Upper lobe of right lung (tissue), 1 donor: ENCODE measurements around the gene DBNDD2. TPM values are rescaled to one million over a fixed set of nuclear protein-coding genes. Genes with fewer than 3 reads are reported as not detected.

ENCODE experiments used
- ATAC-seq: fragments of 200-7000 bp; cut with Tn5 transposase; one replicate; pipeline ENCODE4 v1.9.1; 2020; ENCODE audit warnings: mild to moderate bottlenecking, moderate library complexity
- DNase-seq: peaks from one replicate; pipeline ENCODE4 v3.0.0-alpha.2; 2020
- H3K27ac ChIP-seq: fragments of 200-600 bp; one replicate; pipeline ENCODE4 v1.8.0; 2022
- H3K27me3 ChIP-seq: fragments of 200-600 bp; one replicate; pipeline ENCODE4 v1.8.0; 2022; ENCODE audit warnings: mild to moderate bottlenecking
- H3K36me3 ChIP-seq: fragments of 200-600 bp; one replicate; pipeline ENCODE4 v1.8.0; 2022
- H3K4me1 ChIP-seq: fragments of 200-600 bp; one replicate; pipeline ENCODE4 v1.8.0; 2022
- H3K4me3 ChIP-seq: fragments of 200-600 bp; one replicate; pipeline ENCODE4 v1.8.0; 2022; ENCODE audit warnings: mild to moderate bottlenecking
- H3K9me3 ChIP-seq: fragments of 200-600 bp; one replicate; pipeline ENCODE4 v1.8.0; 2022
- CTCF ChIP-seq: fragments of 200-600 bp; IDR thresholded peaks from one replicate; pipeline ENCODE4 v1.8.0; 2022; ENCODE audit warnings: antibody characterized with exemption
- intact Hi-C: fragments of 100-400 bp; cut with DNase I; formaldehyde crosslinking; loops from one replicate; pipeline ENCODE4 v1.11.0; 2022
- long read RNA-seq: library from polyadenylated mRNA; unstranded; transcript quantifications from one replicate; pipeline ENCODE4 v2.0.0, GENCODE V29; 2021
- total RNA-seq: library from RNA; stranded (reverse); fragmentation: NEBNext Ultra II Directional; extraction: Animal tissue kit (Norgen Biotek cat#: 25700); gene quantifications from one replicate; pipeline ENCODE4 v1.2.1, GENCODE V29; 2021
- donor health status: DM: no; HTN: yes; CAD: no; lungs with severe emphysema.

Gene DBNDD2
- 66.2 TPM for total RNA-seq
- long read RNA-seq, transcript DBNDD2-202 (4 exons, 1,078 nt), result major isoform, 83 of 106 reads
- long read RNA-seq, transcript DBNDD2-208 (4 exons, 1,118 nt), result minor isoform, 7 of 106 reads
- long read RNA-seq, partial matches to known transcripts, result 3 of 106 reads
- long read RNA-seq, other reads (novel, unspliced or antisense), result 7 of 106 reads

GRCh38 chr20:45407783-45408645, at the start of gene DBNDD2:
TSS of gene DBNDD2 (plus strand) at chr20:45408289. CDS start at chr20:45408468, 179 bp downstream.
- DNase-seq (no peak), ATAC-seq (no peak)
- Histone ChIP-seq H3K4me3 (peak within 1 kb of the TSS; percentile 86), H3K36me3 (peaks cover 33% of the 10 kb centered on the region), H3K27ac (peak within 1 kb of the TSS; percentile 88), H3K27me3 (no peaks in the 10 kb centered on the region), H3K9me3 (no peaks in the 10 kb centered on the region), H3K4me1 (peaks cover 18% of the 10 kb centered on the region)
- no peak for TF ChIP-seq CTCF
- intact Hi-C loops, result no loop called here

- DNase-seq (peak; percentile 82), ATAC-seq (peak; percentile 62)
- Histone ChIP-seq H3K4me1 (peaks cover 55% of the 10 kb centered on the region), H3K4me3 (no peak overlapping the region), H3K27me3 (no peaks in the 10 kb centered on the region), H3K27ac (peak overlapping the region; percentile 75), H3K9me3 (no peaks in the 10 kb centered on the region), H3K36me3 (no peaks in the 10 kb centered on the region)
- TF ChIP-seq CTCF, result no peak
- intact Hi-C loops, result no loop called here
Measured at GRCh38 chr20:45359069-45359405, 49.1 kb upstream of the DBNDD2 start.

GRCh38 chr20:45359406-45360148, 48.5 kb upstream of the DBNDD2 start:
- Histone ChIP-seq H3K27me3 (no peaks in the 10 kb centered on the region), H3K9me3 (no peaks in the 10 kb centered on the region), H3K36me3 (no peaks in the 10 kb centered on the region), H3K4me1 (peaks cover 58% of the 10 kb centered on the region), H3K27ac (peak overlapping the region; percentile 75), H3K4me3 (no peak overlapping the region)
- TF ChIP-seq CTCF, result no peak
- no peak for ATAC-seq
- DNase-seq, result no peak
- intact Hi-C loops, result loop anchor here (10.0 kb wide), 1 partner anchor 75 kb away; no protein-coding TSS in a partner anchor

- no peak for DNase-seq
- H3K27ac ChIP-seq, result peak overlapping the region; percentile 97
- intact Hi-C loops, result loop anchor here (10.0 kb wide), 1 partner anchor 73 kb away; no protein-coding TSS in a partner anchor
- H3K4me1 ChIP-seq, result peaks cover 66% of the 10 kb centered on the region
- ATAC-seq, result no peak
- H3K27me3 ChIP-seq, result no peaks in the 10 kb centered on the region
- H3K4me3 ChIP-seq, result peak overlapping the region; percentile 64
- peaks cover 21% of the 10 kb centered on the region for H3K36me3 ChIP-seq
- no peak for TF ChIP-seq CTCF
- H3K9me3 ChIP-seq, result no peaks in the 10 kb centered on the region
Measured at GRCh38 chr20:45361793-45362192, 46.3 kb upstream of the DBNDD2 start.

- Histone ChIP-seq H3K9me3 (no peaks in the 10 kb centered on the region), H3K36me3 (peaks cover 34% of the 10 kb centered on the region), H3K27ac (peak within 1 kb of the TSS; percentile 97), H3K4me1 (peaks cover 65% of the 10 kb centered on the region), H3K4me3 (peak within 1 kb of the TSS; percentile 64), H3K27me3 (no peaks in the 10 kb centered on the region)
- DNase-seq (peak; percentile 100), ATAC-seq (peak; percentile 88)
- peak; percentile 82 for TF ChIP-seq CTCF
- intact Hi-C loops, result loop anchor here (10.0 kb wide), 1 partner anchor 72 kb away; no protein-coding TSS in a partner anchor
Measured at GRCh38 chr20:45362804-45363610, 45.1 kb upstream of the DBNDD2 start, which contains the start of gene SYS1. TSS of gene SYS1 (plus strand) at chr20:45363156. CDS start at chr20:45363532, 376 bp downstream.
